ENCODE data around the gene DRC1. TPM values are rescaled to one million over a fixed set of nuclear protein-coding genes. Genes with fewer than 3 reads are reported as not detected.

DRC1 gene
- polyA plus RNA-seq, 1 donor from 2014 or later: 0.16 TPM

- H3K9ac ChIP-seq (ENCODE audit: low read length): no peak overlapping the region
- no peaks in the 10 kb centered on the region for H3F3A ChIP-seq (ENCODE audit: insufficient read depth, low read length, poor library complexity, severe bottlenecking)
- no peaks in the 10 kb centered on the region for H3K9me2 ChIP-seq (ENCODE audit: insufficient read depth, low read length)
- H3K79me2 ChIP-seq (replicated peaks; ENCODE audit: insufficient read depth, low read length): no peaks in the 10 kb centered on the region
- TF ChIP-seq, protein P1, sequence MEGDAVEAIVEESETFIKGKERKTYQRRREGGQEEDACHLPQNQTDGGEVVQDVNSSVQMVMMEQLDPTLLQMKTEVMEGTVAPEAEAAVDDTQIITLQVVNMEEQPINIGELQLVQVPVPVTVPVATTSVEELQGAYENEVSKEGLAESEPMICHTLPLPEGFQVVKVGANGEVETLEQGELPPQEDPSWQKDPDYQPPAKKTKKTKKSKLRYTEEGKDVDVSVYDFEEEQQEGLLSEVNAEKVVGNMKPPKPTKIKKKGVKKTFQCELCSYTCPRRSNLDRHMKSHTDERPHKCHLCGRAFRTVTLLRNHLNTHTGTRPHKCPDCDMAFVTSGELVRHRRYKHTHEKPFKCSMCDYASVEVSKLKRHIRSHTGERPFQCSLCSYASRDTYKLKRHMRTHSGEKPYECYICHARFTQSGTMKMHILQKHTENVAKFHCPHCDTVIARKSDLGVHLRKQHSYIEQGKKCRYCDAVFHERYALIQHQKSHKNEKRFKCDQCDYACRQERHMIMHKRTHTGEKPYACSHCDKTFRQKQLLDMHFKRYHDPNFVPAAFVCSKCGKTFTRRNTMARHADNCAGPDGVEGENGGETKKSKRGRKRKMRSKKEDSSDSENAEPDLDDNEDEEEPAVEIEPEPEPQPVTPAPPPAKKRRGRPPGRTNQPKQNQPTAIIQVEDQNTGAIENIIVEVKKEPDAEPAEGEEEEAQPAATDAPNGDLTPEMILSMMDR (IDR thresholded peaks at IDR 0.05; ENCODE audit: poor library complexity, severe bottlenecking): no peak
- TF ChIP-seq EZH2 (IDR thresholded peaks at IDR 0.05; ENCODE audit: borderline replicate concordance, insufficient read depth, low read length, poor library complexity, severe bottlenecking): no peak
- TF ChIP-seq MXI1 (conservative IDR thresholded peaks at IDR 0.05; ENCODE audit: poor library complexity, severe bottlenecking): no peak
- no peak for TF ChIP-seq TAF1 (IDR thresholded peaks at IDR 0.05; ENCODE audit: low read depth)
- no peak for TF ChIP-seq SMC3 (conservative IDR thresholded peaks at IDR 0.05; ENCODE audit: poor library complexity)
- no peak for TF ChIP-seq REST (IDR thresholded peaks at IDR 0.05; ENCODE audit: borderline replicate concordance)
- H4K20me1 ChIP-seq (ENCODE audit: insufficient read depth): no peaks in the 10 kb centered on the region
- no peak overlapping the region for H3K4me3 ChIP-seq (ENCODE audit: low read length)
- H3K4me2 ChIP-seq (ENCODE audit: low read length): no peak overlapping the region
- H3K9me3 ChIP-seq (ENCODE audit: low read length): no peaks in the 10 kb centered on the region
- H2AFZ ChIP-seq (ENCODE audit: low read depth, low read length): no peak overlapping the region
- no peak overlapping the region for H3K27ac ChIP-seq (ENCODE audit: low read length)
- H3K36me3 ChIP-seq (ENCODE audit: insufficient read depth, low read length): no peaks in the 10 kb centered on the region
- no peaks in the 10 kb centered on the region for H3K27me3 ChIP-seq (ENCODE audit: insufficient read depth, low read depth, low read length)
These were observed 56.8 kb downstream of the DRC1 start for GRCh38 chr2:26458365-26459042.

GRCh38 chr2:26459991-26460612 is 58.4 kb downstream of the DRC1 start:
- Histone ChIP-seq H4K20me1 (ENCODE audit: insufficient read depth) (no peaks in the 10 kb centered on the region), H3K9ac (ENCODE audit: low read length) (no peak overlapping the region), H3K9me3 (ENCODE audit: low read length) (no peaks in the 10 kb centered on the region), H2AFZ (ENCODE audit: low read depth, low read length) (no peak overlapping the region), H3K79me2 (replicated peaks; ENCODE audit: insufficient read depth, low read length) (no peaks in the 10 kb centered on the region), H3K27me3 (ENCODE audit: insufficient read depth, low read depth, low read length) (no peaks in the 10 kb centered on the region), H3K36me3 (ENCODE audit: insufficient read depth, low read length) (no peaks in the 10 kb centered on the region), H3K4me2 (ENCODE audit: low read length) (no peak overlapping the region), H3K9me2 (ENCODE audit: insufficient read depth, low read length) (no peaks in the 10 kb centered on the region), H3F3A (ENCODE audit: insufficient read depth, low read length, poor library complexity, severe bottlenecking) (no peaks in the 10 kb centered on the region), H3K4me3 (ENCODE audit: low read length) (no peak overlapping the region), H3K27ac (ENCODE audit: low read length) (no peak overlapping the region)
- no peak for TF ChIP-seq REST (IDR thresholded peaks at IDR 0.05; ENCODE audit: borderline replicate concordance)
- no peak for TF ChIP-seq RAD21 (conservative IDR thresholded peaks at IDR 0.05)
- no peak for TF ChIP-seq EP300 (conservative IDR thresholded peaks at IDR 0.05; ENCODE audit: poor library complexity, severe bottlenecking)
- no peak for TF ChIP-seq TAF1 (IDR thresholded peaks at IDR 0.05; ENCODE audit: low read depth)
- TF ChIP-seq MXI1 (conservative IDR thresholded peaks at IDR 0.05; ENCODE audit: poor library complexity, severe bottlenecking): no peak
- no peak for TF ChIP-seq SMC3 (conservative IDR thresholded peaks at IDR 0.05; ENCODE audit: poor library complexity)
- TF ChIP-seq POLR2AphosphoS5 (IDR thresholded peaks at IDR 0.05): no peak

Data from neural cell (in vitro differentiated cells).